MG63 (cell line): ENCODE measurements around the gene SLC25A20. TPM values are rescaled to one million over a fixed set of nuclear protein-coding genes. Genes with fewer than 3 reads are reported as not detected.
"Not testable (repeated sequence)": the region's sequence is repeated elsewhere in the genome, so short reads cannot be mapped to it uniquely, and the experiment has no call there.

ENCODE experiments used
- DNase-seq: peaks from one replicate; pipeline ENCODE4 v3.0.0-alpha.2; 2020
- H3K27me3 ChIP-seq: fragments of 250-450 bp; sonication (Bioruptor Pico); 2 replicates; pipeline ENCODE4 v1.5.1; 2020; ENCODE audit warnings: mild to moderate bottlenecking, moderate library complexity
- H3K36me3 ChIP-seq: fragments of 250-450 bp; sonication (Bioruptor Pico); 2 replicates; pipeline ENCODE4 v1.5.1; 2020; ENCODE audit warnings: mild to moderate bottlenecking, moderate library complexity
- H3K4me3 ChIP-seq: fragments of 250-450 bp; sonication (Bioruptor Pico); 2 replicates; pipeline ENCODE4 v1.5.1; 2020; ENCODE audit warnings: mild to moderate bottlenecking, moderate library complexity
- H3K9me3 ChIP-seq: fragments of 250-450 bp; sonication (Bioruptor Pico); 2 replicates; pipeline ENCODE4 v1.5.1; 2020; ENCODE audit warnings: mild to moderate bottlenecking, moderate library complexity
- total RNA-seq: library from RNA; depleted of rRNA; stranded (reverse); fragments of >200 nt; shearing (Covaris generic); gene quantifications from 2 replicates; pipeline ENCODE4 v1.2.3, GENCODE V29; 2014; ENCODE audit warnings: low replicate concordance

The SLC25A20 gene
- total RNA-seq, 1 experiment from 2014 or later = 17.2 TPM

- Histone ChIP-seq H3K27me3 (no peaks in the 10 kb centered on the region), H3K9me3 (no peaks in the 10 kb centered on the region), H3K36me3 (peaks cover 8% of the 10 kb centered on the region), H3K4me3 (peak within 1 kb of the TSS; percentile 81)
- peak; percentile 92 for DNase-seq
These were observed 19.9 kb upstream of the SLC25A20 start, which contains the start of gene ARIH2 for GRCh38 chr3:48918388-48919214. Gene ARIH2 (plus strand): TSS chr3:48918842. CDS start chr3:48927559, 8,717 bp downstream.

- no peak for DNase-seq
- Histone ChIP-seq H3K4me3 (no peak overlapping the region), H3K27me3 (no peaks in the 10 kb centered on the region), H3K9me3 (no peaks in the 10 kb centered on the region), H3K36me3 (no peaks in the 10 kb centered on the region)
These were observed 16.6 kb upstream of the SLC25A20 start for GRCh38 chr3:48915296-48915695.

GRCh38 chr3:48907026-48907425, 8.3 kb upstream of the SLC25A20 start:
- not testable (repeated sequence) for H3K36me3 ChIP-seq, H3K9me3 ChIP-seq, DNase-seq, H3K27me3 ChIP-seq, H3K4me3 ChIP-seq

GRCh38 chr3:48899273-48899672, 591 bp upstream of the SLC25A20 start:
- Histone ChIP-seq H3K36me3 (no peaks in the 10 kb centered on the region), H3K9me3 (no peaks in the 10 kb centered on the region), H3K4me3 (peak overlapping the region; percentile 67), H3K27me3 (no peaks in the 10 kb centered on the region)
- no peak for DNase-seq

- no peak for DNase-seq
These were observed 964 bp downstream of the SLC25A20 start for GRCh38 chr3:48897460-48898376.

GRCh38 chr3:48896936-48897335, 1.7 kb downstream of the SLC25A20 start:
- DNase-seq = no peak
- Histone ChIP-seq H3K36me3 (no peaks in the 10 kb centered on the region), H3K9me3 (no peaks in the 10 kb centered on the region), H3K27me3 (no peaks in the 10 kb centered on the region), H3K4me3 (no peak overlapping the region)

More at GRCh38 chr3:48897460-48898376, 964 bp downstream of the SLC25A20 start:
- H3K36me3 ChIP-seq = no peaks in the 10 kb centered on the region
- peak overlapping the region; percentile 67 for H3K4me3 ChIP-seq
- no peaks in the 10 kb centered on the region for H3K27me3 ChIP-seq
- H3K9me3 ChIP-seq = no peaks in the 10 kb centered on the region

GRCh38 chr3:48894516-48894915, 4.2 kb downstream of the SLC25A20 start:
- Histone ChIP-seq H3K9me3 (no peaks in the 10 kb centered on the region), H3K4me3 (no peak overlapping the region), H3K27me3 (no peaks in the 10 kb centered on the region), H3K36me3 (no peaks in the 10 kb centered on the region)
- DNase-seq = no peak

GRCh38 chr3:48891606-48892005, 7.1 kb downstream of the SLC25A20 start:
- no peaks in the 10 kb centered on the region for H3K9me3 ChIP-seq
- H3K36me3 ChIP-seq = no peaks in the 10 kb centered on the region
- no peak for DNase-seq
- no peaks in the 10 kb centered on the region for H3K27me3 ChIP-seq
- H3K4me3 ChIP-seq = no peak overlapping the region

GRCh38 chr3:48885753-48886152, 12.9 kb downstream of the SLC25A20 start:
- DNase-seq = no peak
- no peaks in the 10 kb centered on the region for H3K9me3 ChIP-seq
- no peaks in the 10 kb centered on the region for H3K36me3 ChIP-seq
- H3K4me3 ChIP-seq = no peak overlapping the region
- H3K27me3 ChIP-seq = no peaks in the 10 kb centered on the region

GRCh38 chr3:48881652-48882114, 17.0 kb downstream of the SLC25A20 start:
- no peak overlapping the region for H3K4me3 ChIP-seq

GRCh38 chr3:48881006-48881405, 17.7 kb downstream of the SLC25A20 start:
- H3K36me3 ChIP-seq = no peaks in the 10 kb centered on the region
- DNase-seq = no peak
- no peak overlapping the region for H3K4me3 ChIP-seq
- H3K27me3 ChIP-seq = no peaks in the 10 kb centered on the region
- no peaks in the 10 kb centered on the region for H3K9me3 ChIP-seq

More at GRCh38 chr3:48881652-48882114, 17.0 kb downstream of the SLC25A20 start:
- Histone ChIP-seq H3K27me3 (no peaks in the 10 kb centered on the region), H3K9me3 (no peaks in the 10 kb centered on the region), H3K36me3 (no peaks in the 10 kb centered on the region)
- no peak for DNase-seq

- no peak for DNase-seq
- no peak overlapping the region for H3K4me3 ChIP-seq
- H3K27me3 ChIP-seq = no peaks in the 10 kb centered on the region
- H3K9me3 ChIP-seq = no peaks in the 10 kb centered on the region
- H3K36me3 ChIP-seq = no peaks in the 10 kb centered on the region
These were observed 18.7 kb downstream of the SLC25A20 start for GRCh38 chr3:48879994-48880377.

GRCh38 chr3:48879307-48879993, 19.2 kb downstream of the SLC25A20 start:
- no peaks in the 10 kb centered on the region for H3K9me3 ChIP-seq
- H3K4me3 ChIP-seq = no peak overlapping the region
- DNase-seq = no peak
- H3K27me3 ChIP-seq = no peaks in the 10 kb centered on the region
- H3K36me3 ChIP-seq = no peaks in the 10 kb centered on the region

GRCh38 chr3:48877671-48878070, 21.0 kb downstream of the SLC25A20 start:
- no peaks in the 10 kb centered on the region for H3K36me3 ChIP-seq
- no peak overlapping the region for H3K4me3 ChIP-seq
- no peaks in the 10 kb centered on the region for H3K27me3 ChIP-seq
- H3K9me3 ChIP-seq = no peaks in the 10 kb centered on the region
- no peak for DNase-seq

- H3K36me3 ChIP-seq = no peaks in the 10 kb centered on the region
- no peaks in the 10 kb centered on the region for H3K27me3 ChIP-seq
- no peak overlapping the region for H3K4me3 ChIP-seq
- no peak for DNase-seq
- no peaks in the 10 kb centered on the region for H3K9me3 ChIP-seq
These were observed 35.6 kb downstream of the SLC25A20 start for GRCh38 chr3:48863122-48863521.

- DNase-seq = no peak
These were observed 39.5 kb downstream of the SLC25A20 start for GRCh38 chr3:48859206-48859605.

GRCh38 chr3:48858709-48859108, 40.0 kb downstream of the SLC25A20 start:
- no peak for DNase-seq
- Histone ChIP-seq H3K4me3 (no peak overlapping the region), H3K36me3 (no peaks in the 10 kb centered on the region), H3K27me3 (no peaks in the 10 kb centered on the region), H3K9me3 (no peaks in the 10 kb centered on the region)

More at GRCh38 chr3:48859206-48859605, 39.5 kb downstream of the SLC25A20 start:
- H3K4me3 ChIP-seq = no peak overlapping the region
- no peaks in the 10 kb centered on the region for H3K9me3 ChIP-seq
- no peaks in the 10 kb centered on the region for H3K36me3 ChIP-seq
- H3K27me3 ChIP-seq = no peaks in the 10 kb centered on the region
